ENCODE measurements around the gene NR1H3. TPM values are rescaled to one million over a fixed set of nuclear protein-coding genes. Genes with fewer than 3 reads are reported as not detected.

NR1H3 gene
- total and polyA plus RNA-seq, 2 of the 4 experiments (the other 2 are of a cell fraction): 9.1 to 13.6 TPM

- 95% methylated on average over 3 of the region's 10 CpGs; no CpG with 5 or more reads in 1 of the 2 experiments for whole genome bisulfite sequencing, 2 experiments (ENCODE audit: extremely low coverage in 2 of 2, insufficient read length in 1 of 2)
- no peak overlapping the region for H4K5ac ChIP-seq (ENCODE audit: low read depth, low read length)
- H3K36me3 ChIP-seq (ENCODE audit: control insufficient read depth, insufficient read depth, low read length): peaks cover 53% of the 10 kb centered on the region
- intact Hi-C loops (cut with micrococcal nuclease): no loop called here
- H3K14ac ChIP-seq (replicated peaks; ENCODE audit: low read depth, low read length): no peak overlapping the region
- no peaks in the 10 kb centered on the region for H4K20me1 ChIP-seq (ENCODE audit: insufficient read depth, low read length)
- ATAC-seq (ENCODE audit: low read depth): no peak
- no peaks in the 10 kb centered on the region for H3K27me3 ChIP-seq (ENCODE audit: control insufficient read depth, insufficient read depth, low read length)
- H2AFZ ChIP-seq (replicated peaks; ENCODE audit: low read length, poor library complexity): no peak overlapping the region
- H3K9me3 ChIP-seq (ENCODE audit: control insufficient read depth, insufficient read depth, low read length): no peaks in the 10 kb centered on the region
- H4K8ac ChIP-seq (ENCODE audit: low read depth in 2 of 2, low read length in 2 of 2): no peak overlapping the region
- no peak overlapping the region for H3K23ac ChIP-seq (ENCODE audit: low read depth, low read length)
- no peak overlapping the region for H4K91ac ChIP-seq (ENCODE audit: insufficient read depth, low read depth, low read length)
- H3K4me3 ChIP-seq (ENCODE audit: insufficient read depth, low read depth, low read length): no peak overlapping the region
- BruUV-seq (replicated peaks): no TSS peak
- H3K9me1 ChIP-seq (ENCODE audit: insufficient read depth, low read length): peaks cover 8% of the 10 kb centered on the region
- H3K9ac ChIP-seq (ENCODE audit: low read depth, low read length): no peak overlapping the region
- dilution Hi-C loops (cut with HindIII; ENCODE audit: low sequenced_read_pairs, unreplicated experiment): no loop called here
- in situ Hi-C loops (cut with MboI; ENCODE audit: low sequenced_read_pairs): no loop called here
- no peak overlapping the region for H2AK9ac ChIP-seq (replicated peaks; ENCODE audit: low read depth, low read length, poor library complexity)
- ChIA-PET POLR2A (ENCODE audit: unreplicated experiment) (no interaction called here), CTCF (no interaction called here)
- TF ChIP-seq CTCF (conservative IDR thresholded peaks at IDR 0.05; ENCODE audit: low read depth, low read length) (no peak), MXI1 (IDR thresholded peaks at IDR 0.05; ENCODE audit: borderline replicate concordance, low read depth, low read length) (no peak), FOS (IDR thresholded peaks at IDR 0.05; ENCODE audit: low read depth, low read length) (no peak), POLR2A (IDR thresholded peaks at IDR 0.05; ENCODE audit: low read depth, low read length) (no peak), ELK1 (IDR thresholded peaks at IDR 0.05; ENCODE audit: borderline replicate concordance, low read depth, low read length) (no peak), RCOR1 (IDR thresholded peaks at IDR 0.05; ENCODE audit: insufficient replicate concordance, low read length) (no peak), NFE2L2 (IDR thresholded peaks at IDR 0.05; ENCODE audit: low read depth, low read length) (no peak), USF2 (IDR thresholded peaks at IDR 0.05; ENCODE audit: low read depth, low read length) (no peak), RAD21 (IDR thresholded peaks at IDR 0.05; ENCODE audit: low read length) (no peak), SMC3 (IDR thresholded peaks at IDR 0.05; ENCODE audit: low read depth, low read length) (no peak)
- H3K27ac ChIP-seq (ENCODE audit: insufficient read depth, low read length): no peak overlapping the region
- H2BK15ac ChIP-seq (ENCODE audit: low read depth, low read length): no peak overlapping the region
- no peak overlapping the region for H3K4ac ChIP-seq (ENCODE audit: low read depth, low read length)
- H3K79me1 ChIP-seq (ENCODE audit: low read depth in 1 of 2, low read length in 2 of 2): peaks cover 0 to 26% of the 10 kb centered on the region in 2 experiments; a peak in 1 of 4 replicates
- H3K18ac ChIP-seq (ENCODE audit: low read depth, low read length): no peak overlapping the region
- H3K56ac ChIP-seq (ENCODE audit: extremely low read depth, insufficient read depth, low read length): no peak overlapping the region
- H3K4me2 ChIP-seq (ENCODE audit: low read depth, low read length): no peak overlapping the region
- peaks cover 8% of the 10 kb centered on the region for H3K4me1 ChIP-seq (ENCODE audit: control insufficient read depth, insufficient read depth, low read length)
- no peak overlapping the region for H2BK20ac ChIP-seq (ENCODE audit: low read depth, low read length)
- no peak overlapping the region for H2BK120ac ChIP-seq (ENCODE audit: low read depth, low read length)
- no peak for DNase-seq
- no peak overlapping the region for H2BK5ac ChIP-seq (ENCODE audit: low read depth, low read length, poor library complexity, severe bottlenecking)
- H2AK5ac ChIP-seq (ENCODE audit: low read depth, low read length): no peak overlapping the region
Observed at GRCh38 chr11:47239852-47240251, 17.9 kb upstream of the NR1H3 start.
